Endothelial cell of umbilical vein (primary cell): ENCODE results near the gene RABL3. TPM values are rescaled to one million over a fixed set of nuclear protein-coding genes. Genes with fewer than 3 reads are reported as not detected.

ENCODE experiments used
- BruUV-seq: library from RNA; stranded (reverse); fragments of 400-500 nt; replicated peaks from 2 replicates; lab custom pipeline; 2021; lab: Mats Ljungman, UMichigan
- CTCF ChIA-PET: fragments of 300-600, 350-600 bp; sonication (Branson Sonifier 250); formaldehyde crosslinking; loops from one replicate; lab custom pipeline; 2021; ENCODE audit warnings: antibody characterized with exemption, inconsistent platforms; lab: Charles Lee
- POLR2A ChIA-PET: fragments of 300-600, 350-600 bp; sonication (Branson Sonifier 250); formaldehyde crosslinking; loops from one replicate; lab custom pipeline; 2021; ENCODE audit warnings: antibody characterized with exemption, inconsistent platforms; lab: Charles Lee
- DNase-seq: peaks from one replicate; pipeline ENCODE4 v3.0.0-alpha.2; 2011; ENCODE audit warnings: low read depth, low spot score
- FAIRE-seq: peaks from 2 replicates; lab custom pipeline; 2011; peaks lifted over from hg19 to GRCh38; lab: Jason Lieb, UNC
- H2AFZ ChIP-seq: 2 replicates; pipeline ENCODE4 v1.6.0; 2012; ENCODE audit warnings: low read depth, low read length, control low read depth, inconsistent platforms
- H3K27ac ChIP-seq: 2 replicates; pipeline ENCODE4 v1.5.1; 2011; ENCODE audit warnings: low read depth, mild to moderate bottlenecking, control low read depth, low read length, moderate library complexity; ENCODE audit not compliant: insufficient read depth
- H3K27me3 ChIP-seq, 2 experiments: 2 replicates each; pipeline versions ENCODE4 v1.6.0 to v1.6.1; 2011; ENCODE audit warnings: low read length in 2 of 2, mixed read lengths in 1 of 2; ENCODE audit not compliant: control insufficient read depth in 2 of 2, insufficient read depth in 2 of 2
- H3K36me3 ChIP-seq, 2 experiments: 2 replicates in 1 of 2; 3 replicates in 1 of 2; pipeline ENCODE4 v1.5.1; 2011; ENCODE audit warnings: low read length in 2 of 2, mild to moderate bottlenecking in 1 of 2, moderate library complexity in 1 of 2; ENCODE audit not compliant: control insufficient read depth in 2 of 2, insufficient read depth in 2 of 2; ENCODE audit errors: extremely low read depth in 1 of 2
- H3K4me1 ChIP-seq: 3 replicates; pipeline ENCODE4 v1.5.1; 2011; ENCODE audit warnings: mild to moderate bottlenecking, low read length; ENCODE audit not compliant: control insufficient read depth, insufficient read depth; ENCODE audit errors: extremely low read depth
- H3K4me2 ChIP-seq: 2 replicates; pipeline ENCODE4 v1.6.1; 2011; ENCODE audit warnings: low read length, control low read depth, mixed read lengths; ENCODE audit not compliant: insufficient read depth
- H3K4me3 ChIP-seq, 3 experiments: fragments of 200-600 bp in 1 of 3; sonication (generic), shearing (Covaris generic) in 1 of 3; replicated peaks in 1 of 3; 2 replicates each; pipeline ENCODE4 v1.5.1; 2011 to 2016; ENCODE audit warnings: control low read depth in 3 of 3, low read length in 3 of 3, mild to moderate bottlenecking in 2 of 3, inconsistent platforms in 1 of 3, low read depth in 1 of 3, moderate library complexity in 1 of 3; ENCODE audit not compliant: insufficient read depth in 1 of 3
- H3K79me2 ChIP-seq: 2 replicates; pipeline ENCODE4 v1.6.0; 2012; ENCODE audit warnings: low read length, inconsistent platforms; ENCODE audit not compliant: control insufficient read depth, insufficient read depth
- H3K9ac ChIP-seq: replicated peaks from 2 replicates; pipeline ENCODE3; 2011; ENCODE audit warnings: low read length, control low read depth; ENCODE audit not compliant: insufficient read depth; ENCODE audit errors: extremely low read depth
- H3K9me1 ChIP-seq: replicated peaks from 3 replicates; pipeline ENCODE4 v1.6.0; 2011; ENCODE audit warnings: mild to moderate bottlenecking, low read length; ENCODE audit not compliant: control insufficient read depth, insufficient read depth; ENCODE audit errors: extremely low read depth
- H3K9me3 ChIP-seq: replicated peaks from 2 replicates; pipeline ENCODE4 v1.5.1; 2012; ENCODE audit warnings: low read length, inconsistent platforms; ENCODE audit not compliant: control insufficient read depth, insufficient read depth
- H4K20me1 ChIP-seq: replicated peaks from 2 replicates; pipeline ENCODE3; 2011; ENCODE audit warnings: mild to moderate bottlenecking, low read length; ENCODE audit not compliant: control insufficient read depth, insufficient read depth; ENCODE audit errors: extremely low read depth
- EZH2 ChIP-seq: IDR thresholded peaks from 2 replicates; pipeline ENCODE4 v1.6.1; 2012; ENCODE audit warnings: borderline replicate concordance, low read depth, mild to moderate bottlenecking, moderate library complexity, low read length, inconsistent platforms; ENCODE audit not compliant: severe bottlenecking
- FOS ChIP-seq: IDR thresholded peaks from 2 replicates; pipeline ENCODE4 v1.6.1; 2011; ENCODE audit warnings: mild to moderate bottlenecking, low read length, moderate library complexity, borderline replicate concordance; ENCODE audit not compliant: insufficient read depth
- GATA2 ChIP-seq: IDR thresholded peaks from 2 replicates; pipeline ENCODE4 v1.7.0; 2011; ENCODE audit warnings: low read depth, mild to moderate bottlenecking, moderate library complexity, mixed read lengths, low read length; ENCODE audit not compliant: insufficient read length, insufficient read depth
- JUN ChIP-seq: IDR thresholded peaks from 2 replicates; pipeline ENCODE4 v1.6.1; 2011; ENCODE audit warnings: borderline replicate concordance, low read depth; ENCODE audit not compliant: insufficient read length, insufficient read depth
- MAX ChIP-seq: IDR thresholded peaks from 2 replicates; pipeline ENCODE4 v1.6.1; 2011; ENCODE audit not compliant: insufficient read depth, insufficient read length
- MYC ChIP-seq: IDR thresholded peaks from one replicate; pipeline ENCODE4 v1.6.1; 2011; ENCODE audit warnings: mild to moderate bottlenecking, low read depth, low read length
- POLR2A ChIP-seq: IDR thresholded peaks from 2 replicates; pipeline ENCODE4 v1.6.1; 2012; ENCODE audit warnings: low read depth, mild to moderate bottlenecking, control low read depth, low read length
- POLR2AphosphoS5 ChIP-seq: IDR thresholded peaks from 2 replicates; pipeline ENCODE4 v1.6.1; 2012; ENCODE audit warnings: low read depth, mild to moderate bottlenecking, control low read depth, low read length, moderate library complexity; ENCODE audit not compliant: insufficient read depth
- dilution Hi-C: fragments of 300-500 bp; cut with MboI; formaldehyde crosslinking; loops from one replicate; pipeline ENCODE4 v1.15.0; 2019; ENCODE audit warnings: low sequenced_read_pairs; ENCODE audit not compliant: extremely low pct_ligation_motif_present
- intact Hi-C: fragments of 100-400 bp; cut with micrococcal nuclease; formaldehyde crosslinking; loops from one replicate; pipeline ENCODE4 v1.10.0; 2022
- polyA plus RNA-seq, 4 experiments: library from polyadenylated mRNA; depleted of rRNA in 3 of 4; stranded (reverse) in 3 of 4; unstranded in 1 of 4; fragments of >200 nt; gene quantifications; 2 replicates each; pipeline versions ENCODE4 v1.2.1 to v1.2.3, GENCODE V29; 2011 to 2012; ENCODE audit warnings: missing spikeins in 1 of 4
- total RNA-seq: library from RNA; stranded (reverse); gene quantifications from 2 replicates; pipeline ENCODE4 v1.2.3, GENCODE V29; 2021
- TF ChIP-seq, protein P1 (sequence below), 2 donors: IDR thresholded peaks; 1 replicate in 1 of 2; 2 replicates in 1 of 2; pipeline ENCODE4 v1.5.1; 2011; ENCODE audit warnings: low read length in 2 of 2, mild to moderate bottlenecking in 2 of 2, moderate library complexity in 2 of 2, control low read depth in 1 of 2, inconsistent platforms in 1 of 2, low read depth in 1 of 2; ENCODE audit not compliant: insufficient read depth in 1 of 2; ENCODE audit errors: extremely low read depth in 1 of 2

RABL3 gene
- total and polyA plus RNA-seq, 2 donors (not counting 3 experiments of a cell fraction or from before 2014, with no cell fraction given): 4.3 to 24.9 TPM

GRCh38 chr3:120661945-120662344 is 80.4 kb downstream of the RABL3 start:
- no TSS peak for BruUV-seq
- H3K4me2 ChIP-seq: no peak overlapping the region
- no peak for DNase-seq
- no peak overlapping the region for H2AFZ ChIP-seq
- intact Hi-C loops: no loop called here
- CTCF ChIA-PET: interaction anchor here (0.8 kb wide), 1 partner anchor 11 kb away, joined by 3 read pairs; no protein-coding TSS in a partner anchor
- H3K9ac ChIP-seq: no peak overlapping the region
- H3K36me3 ChIP-seq: no peaks in the 10 kb centered on the region
- H3K4me3 ChIP-seq: no peak overlapping the region
- TF ChIP-seq FOS (no peak), POLR2AphosphoS5 (no peak), MYC (no peak), JUN (no peak), GATA2 (no peak), EZH2 (no peak), POLR2A (no peak), MAX (no peak)
- TF ChIP-seq, protein P1, sequence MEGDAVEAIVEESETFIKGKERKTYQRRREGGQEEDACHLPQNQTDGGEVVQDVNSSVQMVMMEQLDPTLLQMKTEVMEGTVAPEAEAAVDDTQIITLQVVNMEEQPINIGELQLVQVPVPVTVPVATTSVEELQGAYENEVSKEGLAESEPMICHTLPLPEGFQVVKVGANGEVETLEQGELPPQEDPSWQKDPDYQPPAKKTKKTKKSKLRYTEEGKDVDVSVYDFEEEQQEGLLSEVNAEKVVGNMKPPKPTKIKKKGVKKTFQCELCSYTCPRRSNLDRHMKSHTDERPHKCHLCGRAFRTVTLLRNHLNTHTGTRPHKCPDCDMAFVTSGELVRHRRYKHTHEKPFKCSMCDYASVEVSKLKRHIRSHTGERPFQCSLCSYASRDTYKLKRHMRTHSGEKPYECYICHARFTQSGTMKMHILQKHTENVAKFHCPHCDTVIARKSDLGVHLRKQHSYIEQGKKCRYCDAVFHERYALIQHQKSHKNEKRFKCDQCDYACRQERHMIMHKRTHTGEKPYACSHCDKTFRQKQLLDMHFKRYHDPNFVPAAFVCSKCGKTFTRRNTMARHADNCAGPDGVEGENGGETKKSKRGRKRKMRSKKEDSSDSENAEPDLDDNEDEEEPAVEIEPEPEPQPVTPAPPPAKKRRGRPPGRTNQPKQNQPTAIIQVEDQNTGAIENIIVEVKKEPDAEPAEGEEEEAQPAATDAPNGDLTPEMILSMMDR (IDR thresholded peaks at IDR 0.05; ENCODE audit: extremely low read depth in 1 of 2, insufficient read depth in 1 of 2, low read depth in 1 of 2, low read length in 2 of 2): no peak
- no peaks in the 10 kb centered on the region for H3K4me1 ChIP-seq
- no peak for FAIRE-seq
- H3K79me2 ChIP-seq: no peaks in the 10 kb centered on the region
- dilution Hi-C loops: no loop called here
- no peaks in the 10 kb centered on the region for H4K20me1 ChIP-seq
- no peaks in the 10 kb centered on the region for H3K9me1 ChIP-seq
- H3K27ac ChIP-seq: no peak overlapping the region
- H3K27me3 ChIP-seq: no peaks in the 10 kb centered on the region
- H3K9me3 ChIP-seq: no peaks in the 10 kb centered on the region
- POLR2A ChIA-PET: no interaction called here
